Neural cell (in vitro differentiated cells): Measurements from ENCODE around the gene MFN1.

Experiments used
- CTCF ChIP-seq: fragments of 450-650 bp; IDR thresholded peaks from 2 replicates; pipeline ENCODE4 v1.5.1; 2014; ENCODE audit warnings: antibody characterized with exemption, mild to moderate bottlenecking, moderate library complexity; ENCODE audit not compliant: poor library complexity, severe bottlenecking
- EP300 ChIP-seq: fragments of 450-650 bp; conservative IDR thresholded peaks from 2 replicates; pipeline ENCODE4 v1.6.1; 2014; ENCODE audit warnings: antibody characterized with exemption, mild to moderate bottlenecking, moderate library complexity; ENCODE audit not compliant: poor library complexity, severe bottlenecking
- EZH2 ChIP-seq: fragments of 200-600, 300-800 bp; shearing (Covaris generic), sonication (generic); IDR thresholded peaks from 2 replicates; pipeline ENCODE4 v1.6.1; 2014; ENCODE audit warnings: antibody characterized with exemption, low read length, borderline replicate concordance, mild to moderate bottlenecking; ENCODE audit not compliant: insufficient read depth, poor library complexity, severe bottlenecking
- POLR2AphosphoS5 ChIP-seq: IDR thresholded peaks from 2 replicates; pipeline ENCODE4 v1.6.1; 2012
- RAD21 ChIP-seq: fragments of 450-650 bp; conservative IDR thresholded peaks from 2 replicates; pipeline ENCODE4 v1.6.1; 2014; ENCODE audit warnings: antibody characterized with exemption, mild to moderate bottlenecking, moderate library complexity
- SMC3 ChIP-seq: fragments of 450-650 bp; conservative IDR thresholded peaks from 2 replicates; pipeline ENCODE4 v1.6.1; 2014; ENCODE audit warnings: antibody characterized with exemption, mild to moderate bottlenecking, moderate library complexity; ENCODE audit not compliant: poor library complexity
- TAF1 ChIP-seq: IDR thresholded peaks from 2 replicates; pipeline ENCODE4 v1.6.1; 2012; ENCODE audit warnings: low read depth

GRCh38 chr3:179398574-179399231 is 51.2 kb downstream of the MFN1 start:
- TF ChIP-seq TAF1 (no peak), CTCF (no peak), POLR2AphosphoS5 (no peak), EP300 (no peak), SMC3 (no peak), EZH2 (no peak), RAD21 (no peak)
